Measurements from ENCODE around the gene HINT1.
"Not testable (repeated sequence)": the region's sequence is repeated elsewhere in the genome, so short reads cannot be mapped to it uniquely, and the experiment has no call there.

Gene HINT1

DNA sequence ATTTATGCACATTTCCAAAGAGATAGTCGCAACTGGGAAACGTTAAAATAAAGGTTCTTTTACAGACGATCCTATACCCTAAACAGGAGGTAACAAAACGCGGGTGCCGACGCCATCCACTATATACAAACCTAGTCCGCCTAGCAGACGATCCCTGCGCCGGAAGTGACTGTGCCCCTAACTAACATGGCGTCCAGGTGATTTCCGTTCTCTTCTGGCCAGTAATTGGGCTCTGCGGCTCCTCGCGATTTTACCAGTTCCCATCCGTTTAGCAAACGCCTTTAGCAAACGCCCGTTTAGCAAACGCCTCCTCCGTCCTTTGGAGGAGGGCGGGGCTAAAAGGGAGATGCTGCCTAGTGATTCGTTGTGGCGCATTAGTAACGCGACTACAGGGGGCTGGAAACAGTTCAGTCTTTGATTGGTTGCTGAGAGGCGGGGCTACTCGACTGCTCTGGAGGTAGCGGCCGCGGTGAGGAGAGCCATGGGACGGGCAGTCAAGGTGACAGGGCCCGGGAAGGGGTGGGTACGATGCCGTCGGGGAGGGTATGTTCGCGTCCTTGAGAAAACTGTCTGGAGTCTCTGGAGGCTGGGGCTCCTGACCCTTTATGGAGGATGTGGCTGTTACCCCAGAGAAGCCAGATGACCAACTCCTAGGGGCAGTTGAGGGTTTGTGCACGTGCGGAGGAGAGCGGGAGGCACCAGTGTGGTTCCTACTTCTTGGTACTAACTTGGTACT lies 5.7 kb upstream of the HINT1 start, which contains the start of gene LYRM7:
TSS of gene LYRM7 (plus strand) at position 405 of the 736 bp plus-strand sequence. CDS start at position 482, 77 bp downstream.
- peak; percentile 99 for DNase-seq (ENCODE audit: low spot score)

DNA sequence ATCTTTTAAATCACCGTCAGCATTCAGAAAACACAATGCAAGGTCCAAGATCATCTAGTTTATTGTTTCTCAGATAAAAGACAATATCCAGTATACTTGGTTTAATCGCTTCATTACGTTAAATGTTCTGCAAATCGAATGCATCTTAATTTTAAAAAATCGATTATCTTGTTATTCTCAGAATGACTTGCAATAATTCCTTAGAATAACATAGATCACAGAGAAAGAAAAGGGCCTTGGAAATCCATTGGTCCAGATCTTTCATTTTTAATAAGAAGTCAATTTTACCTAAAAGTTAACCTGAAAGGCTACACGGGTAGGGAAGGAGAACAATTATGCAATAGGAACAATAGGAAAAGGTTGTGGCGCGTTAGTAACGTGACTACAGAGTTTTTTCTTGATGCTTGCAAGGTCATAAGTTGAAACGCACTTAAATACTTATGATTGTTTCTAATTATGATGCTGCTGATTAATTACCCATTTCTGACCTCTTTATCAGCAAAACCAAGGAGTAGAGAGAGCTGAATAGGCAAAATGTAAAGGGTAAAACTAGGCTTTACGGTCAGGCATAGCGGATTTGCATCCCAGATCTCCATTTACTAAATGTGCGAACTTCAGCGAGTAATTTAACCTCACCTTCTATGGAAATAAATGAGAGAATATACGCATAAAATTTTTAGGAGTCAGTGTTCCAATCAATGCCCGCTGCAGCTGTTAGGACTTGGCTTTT lies 4.9 kb upstream of the HINT1 start:
- no peak for DNase-seq (ENCODE audit: low spot score)

DNA sequence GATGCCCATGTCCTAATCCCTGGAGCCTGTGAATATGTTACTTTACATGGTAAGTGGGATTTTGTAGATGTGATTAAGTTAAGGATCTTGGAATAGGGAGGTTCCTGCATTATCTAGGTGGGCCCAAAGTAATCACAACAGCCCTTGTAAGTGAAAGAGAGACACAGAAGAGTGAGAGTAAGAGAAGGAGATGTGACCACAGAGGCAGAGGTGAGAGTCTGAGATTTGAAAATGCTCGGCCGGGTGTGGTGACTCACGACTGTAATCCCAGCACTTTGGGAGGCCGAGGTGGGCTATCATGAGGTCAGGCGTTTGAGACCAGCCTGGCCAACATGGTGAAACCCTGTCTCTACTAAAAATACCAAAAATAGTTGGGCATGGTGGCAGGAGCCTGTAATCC lies 2.6 kb upstream of the HINT1 start:
- no peak for DNase-seq (ENCODE audit: low spot score)

DNA sequence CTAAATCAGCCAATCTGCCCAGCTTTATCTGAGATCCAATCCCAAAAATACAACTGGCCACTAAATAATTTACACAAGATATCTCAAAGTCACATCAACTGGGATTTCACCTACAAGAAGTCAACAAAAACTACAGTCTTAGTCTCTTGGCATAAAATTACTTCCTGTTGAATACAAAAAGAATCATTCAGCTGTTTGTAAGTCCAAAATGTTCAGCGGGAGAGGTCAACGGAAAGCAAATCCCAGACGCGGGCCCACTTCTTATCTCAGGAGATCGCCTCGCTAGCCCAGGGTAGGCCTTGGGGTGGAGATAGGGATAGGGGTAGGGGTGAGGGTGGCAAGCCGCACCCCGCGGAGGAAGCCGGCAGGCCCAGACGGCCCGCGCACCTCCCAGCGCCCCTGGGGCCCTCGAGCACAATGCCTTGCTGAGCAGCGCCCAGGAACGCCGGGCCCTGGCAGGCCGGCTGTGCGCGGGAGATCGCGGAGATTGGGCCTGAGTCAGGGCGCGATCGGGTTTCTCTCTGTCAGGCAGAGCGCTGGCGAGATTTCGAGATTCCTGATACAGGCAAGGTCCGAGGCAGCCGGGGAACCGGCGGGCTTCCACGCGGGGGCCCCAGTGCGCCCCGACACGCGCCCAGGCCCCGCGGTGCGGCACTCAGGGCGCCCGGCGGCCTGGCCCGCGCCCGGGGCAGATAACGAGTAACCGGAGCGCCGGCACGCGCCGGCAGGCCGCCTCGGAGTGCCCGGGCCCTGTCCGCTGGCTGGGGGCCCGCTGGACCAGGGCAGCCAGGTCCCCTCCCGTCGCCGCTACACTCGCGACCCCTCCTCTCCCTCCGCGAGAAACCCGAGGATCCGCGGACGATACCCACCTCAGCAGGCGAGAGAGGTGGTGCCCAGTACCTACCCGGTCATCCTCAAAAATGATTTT lies 601 bp downstream of the HINT1 start:
- peak; percentile 78 for DNase-seq (ENCODE audit: low spot score)

DNA sequence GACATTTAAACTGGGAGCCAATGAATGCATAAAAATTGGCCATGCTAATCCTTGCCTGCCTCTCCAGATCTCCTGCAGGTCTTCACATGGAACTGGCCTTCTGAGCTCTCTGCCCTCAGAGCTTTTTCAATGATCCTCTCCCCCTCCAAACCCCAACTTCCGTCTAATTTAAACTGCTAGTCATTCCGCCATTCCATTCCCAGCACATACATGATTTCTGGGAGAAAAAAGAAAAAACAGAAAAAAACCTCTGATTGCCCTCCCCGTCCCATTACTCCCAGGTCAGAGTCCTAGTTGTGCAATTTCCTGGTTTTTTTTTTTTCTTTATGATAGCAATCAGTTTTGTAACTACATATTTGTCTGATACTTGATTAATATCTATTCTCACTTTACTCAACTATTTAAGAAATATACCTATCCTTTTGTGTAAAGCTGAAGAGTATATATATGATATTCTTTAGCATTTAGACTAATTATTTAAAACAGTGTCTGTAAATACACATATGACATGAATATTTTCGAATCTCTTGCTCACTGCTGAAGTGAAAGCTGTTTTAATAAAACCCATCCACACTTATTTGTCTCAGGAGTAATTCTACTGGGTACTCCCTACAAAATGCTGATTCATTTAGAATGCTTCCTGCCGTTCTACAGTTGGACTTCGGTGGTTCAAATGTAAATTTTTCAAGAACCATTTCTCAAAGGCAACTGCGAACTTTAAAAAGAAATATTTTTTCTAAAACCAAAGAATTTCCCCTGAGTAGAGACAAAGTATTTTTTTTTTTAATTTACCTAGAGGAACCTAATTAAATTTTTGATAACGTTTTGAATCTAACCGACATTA lies 1.6 kb downstream of the HINT1 start:
- peak; percentile 68 for DNase-seq (ENCODE audit: low spot score)

DNA sequence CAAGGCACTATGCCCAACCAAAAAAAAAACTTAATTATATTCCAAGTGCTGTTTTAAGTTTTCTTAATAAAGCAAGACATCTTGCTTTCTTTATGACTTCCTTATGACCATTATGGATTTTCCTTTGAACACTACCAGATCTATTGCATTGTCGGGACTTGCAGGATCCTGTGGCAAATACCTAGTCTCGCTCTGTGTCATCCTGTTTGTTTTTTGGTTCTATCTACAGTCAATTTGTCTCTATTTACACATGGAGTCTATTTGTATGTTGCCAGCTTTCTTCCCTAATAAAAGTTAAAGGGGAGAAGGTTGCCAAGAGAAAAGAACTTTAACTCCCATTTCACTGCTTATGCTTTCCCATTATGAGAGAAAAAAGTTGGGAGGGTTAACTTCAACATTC lies 4.9 kb downstream of the HINT1 start:
- DNase-seq (ENCODE audit: low spot score), result no peak

DNA sequence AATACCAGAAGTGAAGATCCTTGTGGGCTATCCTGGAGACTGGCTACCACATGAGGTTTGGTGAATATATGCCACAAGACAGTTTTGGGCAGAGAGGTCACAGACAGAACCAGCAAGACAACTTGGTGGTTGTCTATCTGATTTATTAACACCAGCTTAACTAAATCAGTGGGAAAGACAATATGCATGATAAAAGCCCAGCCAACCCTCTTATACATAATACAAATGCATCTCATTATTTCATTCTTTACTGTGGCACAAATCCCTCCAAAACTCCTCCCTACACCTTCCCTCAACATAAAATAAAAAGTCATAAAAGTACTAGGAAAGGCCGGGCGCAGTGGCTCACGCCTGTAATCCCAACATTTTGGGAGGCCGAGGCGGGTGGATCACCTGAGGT lies 8.1 kb downstream of the HINT1 start:
- DNase-seq (ENCODE audit: low spot score), result no peak

DNA sequence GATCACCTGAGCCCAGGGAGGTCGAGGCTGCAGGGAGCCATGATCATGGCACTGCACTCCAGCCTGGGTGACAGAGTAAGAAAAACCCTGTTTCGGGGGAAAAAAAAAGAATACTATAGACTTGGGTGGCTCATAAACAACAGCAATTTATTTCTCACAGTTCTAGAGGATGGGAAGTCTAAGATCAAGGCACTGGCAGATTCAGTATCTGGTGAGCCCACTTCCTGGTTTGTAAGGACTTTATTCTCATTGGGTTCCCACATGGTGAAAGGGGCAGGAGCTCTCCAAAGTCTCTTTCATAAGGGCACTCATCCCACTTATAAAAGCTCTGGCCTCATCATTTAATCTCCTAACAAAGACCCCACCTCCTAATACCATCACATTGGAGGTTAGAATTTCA lies 8.7 kb downstream of the HINT1 start:
- no peak for DNase-seq (ENCODE audit: low spot score)

DNA sequence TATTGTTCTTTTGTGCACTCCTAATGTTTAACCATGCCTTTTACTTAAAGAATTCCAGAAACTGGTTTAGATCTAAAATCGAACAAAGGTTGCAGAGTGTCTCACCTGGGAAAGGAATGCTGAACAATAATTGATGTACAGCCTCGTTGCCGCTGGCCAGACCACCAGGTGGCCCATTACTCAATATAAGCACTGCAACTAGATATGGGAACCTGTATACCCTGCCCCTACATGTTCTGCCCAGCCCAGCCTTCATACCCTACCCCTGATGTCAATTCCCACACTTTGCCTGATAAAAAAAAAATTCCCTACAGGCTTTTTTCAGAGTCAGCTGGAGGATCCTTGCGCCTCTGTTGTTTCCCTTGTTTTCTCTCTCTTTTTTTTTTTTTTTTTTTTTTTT lies 13.8 kb downstream of the HINT1 start:
- no peak for DNase-seq (ENCODE audit: low spot score)

DNA sequence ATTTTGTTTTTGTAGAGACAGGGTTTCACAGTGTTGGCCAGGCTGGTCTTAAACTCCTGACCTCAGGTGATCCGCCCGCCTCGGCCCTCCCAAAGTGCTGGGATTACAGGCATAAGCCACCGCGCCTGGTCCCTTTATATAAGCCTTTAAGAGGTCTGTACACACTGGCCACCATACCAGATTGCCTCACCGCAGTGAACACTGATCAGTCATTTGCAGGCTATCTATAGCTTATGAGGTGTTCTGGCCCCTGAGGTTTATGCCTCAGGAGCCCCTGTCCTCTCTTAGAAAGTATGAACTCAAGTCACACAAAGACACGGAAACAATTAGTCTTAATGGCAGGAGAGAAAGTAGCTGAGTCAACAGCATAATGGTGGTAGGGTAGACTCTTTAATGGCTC lies 14.6 kb downstream of the HINT1 start:
- DNase-seq (ENCODE audit: low spot score), result no peak

DNA sequence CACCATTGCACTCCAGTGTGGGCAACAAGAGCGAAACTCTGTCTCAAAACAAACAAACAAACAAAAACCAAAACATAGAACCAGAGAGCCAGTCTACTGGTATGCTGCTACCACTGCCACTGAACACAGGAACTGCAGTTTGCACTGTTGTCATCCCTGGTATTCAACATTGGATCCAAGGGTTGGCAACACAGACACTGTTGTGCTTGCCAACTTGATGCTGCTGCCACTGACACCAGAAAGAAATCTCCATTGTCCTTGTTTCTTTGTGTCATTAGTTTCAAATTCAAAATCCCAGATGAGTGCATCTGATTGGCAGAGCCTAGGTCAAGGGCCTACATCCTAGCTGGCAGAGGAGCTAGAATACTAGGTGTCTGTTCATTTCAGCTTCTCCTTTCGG lies 16.2 kb downstream of the HINT1 start:
- no peak for DNase-seq (ENCODE audit: low spot score)

DNA sequence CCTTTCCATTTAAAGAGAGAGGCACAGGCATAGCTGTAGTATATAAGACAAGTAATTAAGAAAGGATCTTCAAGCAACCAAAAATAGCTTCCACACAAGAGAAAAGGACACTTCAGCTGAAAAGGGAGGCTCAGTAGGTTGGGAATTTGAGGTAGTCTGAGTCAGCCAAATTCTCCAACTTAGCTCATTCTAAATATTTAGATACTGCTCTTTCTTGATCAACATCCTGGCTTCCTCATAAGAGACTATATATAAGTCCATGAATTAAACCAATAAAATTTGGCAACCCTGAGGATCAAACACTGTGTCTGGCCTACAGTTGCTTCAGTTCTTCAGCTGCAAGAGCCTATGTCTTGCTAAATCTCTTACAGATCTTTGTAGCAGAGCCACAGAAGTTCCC lies 17.8 kb downstream of the HINT1 start:
- DNase-seq (ENCODE audit: low spot score), result no peak

DNA sequence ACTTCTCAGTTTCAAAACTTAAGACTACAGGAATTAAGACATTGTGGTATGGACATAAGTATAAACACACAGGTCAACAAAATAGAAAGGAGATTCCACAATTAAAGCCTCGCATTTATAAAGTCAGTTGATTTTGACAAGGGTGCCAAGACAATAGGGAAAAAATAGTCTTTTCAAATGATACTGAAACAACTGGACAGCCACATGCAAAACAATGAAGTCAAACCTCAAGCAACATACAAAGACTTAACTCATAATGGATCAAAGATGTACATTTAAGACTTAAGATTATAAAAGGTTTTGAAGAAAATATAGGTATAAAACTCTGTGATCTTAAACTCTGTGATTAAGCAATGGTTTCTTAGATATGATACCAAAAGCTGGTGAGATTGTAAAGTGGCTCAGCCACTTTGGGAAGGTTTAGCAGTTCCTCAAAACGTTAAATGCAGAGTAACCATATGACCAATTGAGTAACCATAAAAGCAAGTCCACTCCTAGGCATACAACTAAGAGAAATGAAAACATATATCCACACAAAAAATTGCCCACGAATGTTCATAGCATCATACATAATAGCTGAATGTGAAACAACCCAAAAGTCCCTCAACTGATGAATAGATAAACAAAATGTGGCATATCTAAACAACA lies 22.0 kb downstream of the HINT1 start:
- no peak for DNase-seq (ENCODE audit: low spot score)

DNA sequence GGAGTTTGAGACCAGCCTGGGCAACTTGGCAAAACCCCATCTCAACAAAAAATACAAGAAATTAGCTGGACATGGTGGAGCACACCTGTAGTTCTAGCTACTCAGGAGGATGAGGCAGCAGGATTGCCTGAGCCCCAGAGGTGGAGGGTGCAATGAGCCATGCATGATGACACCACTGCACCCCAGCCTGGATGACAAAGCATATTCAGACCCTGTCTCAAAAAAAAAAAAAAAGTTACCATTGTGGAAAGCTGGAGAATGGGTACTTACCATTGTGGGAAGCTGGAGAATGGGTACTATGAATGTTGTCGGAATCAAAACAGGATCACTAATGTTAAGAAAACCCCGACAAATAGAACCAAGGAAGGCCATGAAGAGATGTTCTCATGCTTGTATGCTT lies 25.7 kb downstream of the HINT1 start:
- no peak for DNase-seq (ENCODE audit: low spot score)

DNA sequence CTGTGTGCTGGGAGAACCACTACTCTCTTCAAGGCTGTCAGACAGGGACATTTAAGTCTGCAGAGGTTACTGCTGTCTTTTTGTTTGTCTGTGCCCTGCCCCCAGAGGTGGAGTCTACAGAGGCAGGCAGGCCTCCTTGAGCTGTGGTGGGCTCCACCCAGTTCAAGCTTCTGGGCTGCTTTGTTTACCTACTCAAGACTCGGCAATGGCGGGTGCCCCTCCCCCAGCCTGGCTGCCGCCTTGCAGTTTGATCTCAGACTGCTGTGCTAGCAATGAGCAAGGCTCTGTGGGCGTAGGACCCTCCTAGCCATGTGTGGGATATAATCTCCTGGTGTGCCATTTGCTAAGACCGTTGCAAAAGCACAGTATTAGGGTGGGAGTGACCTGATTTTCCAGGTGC lies 26.6 kb downstream of the HINT1 start:
- DNase-seq (ENCODE audit: low spot score), result not testable (repeated sequence)

DNA sequence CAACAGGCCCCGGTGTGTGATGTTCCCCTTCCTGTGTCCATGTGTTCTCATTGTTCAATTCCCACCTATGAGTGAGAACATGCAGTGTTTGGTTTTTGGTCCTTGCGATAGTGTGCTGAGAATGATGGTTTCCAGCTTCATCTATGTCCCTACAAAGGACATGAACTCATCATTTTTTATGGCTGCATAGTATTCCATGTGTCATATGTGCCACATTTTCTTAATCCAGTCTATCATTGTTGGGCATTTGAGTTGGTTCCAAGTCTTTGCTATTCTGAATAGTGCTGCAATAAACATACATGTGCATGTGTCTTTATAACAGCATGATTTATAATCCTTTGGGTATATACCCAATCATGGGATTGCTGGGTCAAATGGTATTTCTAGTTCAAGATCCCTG lies 32.0 kb downstream of the HINT1 start:
- not testable (repeated sequence) for DNase-seq (ENCODE audit: low spot score)

DNA sequence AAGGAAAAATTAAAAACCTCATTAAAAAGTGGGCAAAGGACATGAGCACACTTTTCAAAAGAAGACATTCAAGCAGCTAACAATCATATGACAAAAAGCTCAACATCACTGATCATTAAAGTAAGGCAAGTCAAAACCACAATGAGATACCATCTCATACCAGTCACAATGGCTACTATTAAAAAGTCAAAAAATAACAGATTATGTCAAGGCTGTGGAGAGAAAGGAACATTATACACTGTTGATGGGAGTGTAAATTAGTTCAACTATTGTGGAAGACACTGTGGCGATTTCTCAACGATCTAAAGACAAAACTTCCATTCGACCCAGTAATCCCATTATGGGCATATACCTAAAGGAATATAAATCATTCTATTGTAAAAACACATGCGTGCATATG lies 35.8 kb downstream of the HINT1 start:
- no peak for DNase-seq (ENCODE audit: low spot score)

DNA sequence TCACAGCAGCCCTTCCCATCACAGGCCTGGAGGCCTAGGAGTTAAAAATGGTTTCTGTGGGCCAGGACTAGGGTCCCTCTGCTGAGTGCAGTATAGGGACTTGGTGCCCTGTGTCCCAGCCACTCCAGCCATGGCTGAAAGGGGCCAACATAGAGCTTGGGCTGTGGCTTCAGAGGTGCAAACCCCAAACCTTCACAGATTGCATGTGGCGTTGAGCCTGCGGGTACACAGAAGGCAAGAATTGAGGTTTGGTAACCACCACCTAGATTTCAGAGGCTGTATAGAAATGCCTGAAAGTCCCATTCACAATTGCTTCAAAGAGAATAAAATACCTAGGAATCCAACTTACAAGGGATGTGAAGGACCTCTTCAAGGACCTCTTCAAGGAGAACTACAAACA lies 37.8 kb downstream of the HINT1 start:
- DNase-seq (ENCODE audit: low spot score), result not testable (repeated sequence)

DNA sequence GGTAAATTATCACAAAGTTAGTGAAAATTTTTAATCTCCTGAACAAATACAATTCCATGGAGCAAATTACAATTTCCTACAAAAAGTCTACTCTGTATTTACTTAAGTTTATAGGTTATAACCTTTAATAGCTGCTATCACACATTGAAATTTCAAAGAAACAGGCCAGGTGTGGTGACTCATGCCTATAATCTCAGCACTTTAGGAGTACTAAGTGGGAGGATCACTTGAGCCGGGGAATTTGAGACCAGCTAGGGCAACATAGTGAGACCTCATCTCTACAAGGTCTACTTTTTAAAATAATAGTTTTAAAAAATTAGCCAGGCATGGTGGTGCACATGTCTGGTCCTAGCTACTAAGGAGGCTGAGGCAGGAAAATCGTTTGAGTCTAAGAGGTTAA lies 50.3 kb downstream of the HINT1 start:
- DNase-seq (ENCODE audit: low spot score), result no peak

DNA sequence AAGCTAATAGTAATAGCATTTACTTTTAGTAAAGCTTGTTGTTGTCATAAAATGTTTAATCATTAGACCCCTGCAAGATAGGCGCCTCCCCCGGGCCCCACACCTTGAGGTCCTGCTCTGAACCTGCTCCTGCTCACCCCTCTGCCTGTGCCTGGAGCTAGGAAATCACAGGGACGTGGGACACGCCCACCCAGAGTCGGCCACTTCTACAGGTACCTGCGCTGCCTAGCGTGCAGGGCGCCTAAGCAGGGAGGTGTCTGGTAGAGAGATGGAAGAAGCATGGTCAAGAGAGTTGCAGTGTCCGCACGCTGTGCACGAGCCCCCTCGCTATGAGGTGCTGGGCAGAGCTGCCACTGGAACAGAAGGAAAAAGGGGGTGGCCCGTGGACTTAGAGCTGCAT lies 52.6 kb downstream of the HINT1 start:
- DNase-seq (ENCODE audit: low spot score), result no peak

DNA sequence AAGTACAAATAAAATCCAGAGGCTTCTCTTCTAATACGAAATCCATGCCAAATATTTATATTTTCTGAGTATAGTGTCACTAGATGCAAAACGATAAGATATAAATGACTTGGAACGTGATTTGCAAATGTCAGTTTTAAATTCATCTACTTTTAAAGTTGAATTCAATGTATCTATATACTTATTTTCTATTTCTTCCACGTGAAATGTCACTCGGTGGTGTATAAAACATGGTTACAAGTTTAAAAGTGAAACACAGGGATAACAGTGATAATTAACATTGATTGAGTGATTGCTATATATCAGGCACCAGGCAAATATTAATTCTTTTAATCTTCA lies 54.8 kb downstream of the HINT1 start:
- no peak for DNase-seq (ENCODE audit: low spot score)
